Karpas-422 (cell line): Measurements from ENCODE around the gene MOB3B. TPM values are rescaled to one million over a fixed set of nuclear protein-coding genes. Genes with fewer than 3 reads are reported as not detected.

Experiments used
- DNase-seq: peaks from one replicate; pipeline ENCODE4 v3.0.0-alpha.2; 2015
- H2AFZ ChIP-seq: fragments of 200-600 bp; sonication (generic); 2 replicates; pipeline ENCODE4 v1.6.1; 2014; ENCODE audit warnings: antibody characterized with exemption, low read length, mixed read lengths
- H3K27ac ChIP-seq: fragments of 200-600 bp; sonication (generic); 2 replicates; pipeline ENCODE4 v1.5.1; 2014; ENCODE audit warnings: mild to moderate bottlenecking, low read length, moderate library complexity
- H3K27me3 ChIP-seq: fragments of 200-600 bp; sonication (generic); 2 replicates; pipeline ENCODE4 v1.6.1; 2014; ENCODE audit warnings: low read length, mixed read lengths
- H3K36me3 ChIP-seq: fragments of 200-600 bp; sonication (generic); 2 replicates; pipeline ENCODE4 v1.6.1; 2014; ENCODE audit warnings: low read length, mixed read lengths; ENCODE audit not compliant: insufficient read depth
- H3K4me1 ChIP-seq: fragments of 200-600 bp; sonication (generic); 2 replicates; pipeline ENCODE4 v1.6.1; 2014; ENCODE audit warnings: mild to moderate bottlenecking, low read length, mixed read lengths
- H3K4me2 ChIP-seq: fragments of 200-600 bp; sonication (generic); 2 replicates; pipeline ENCODE4 v1.6.1; 2014; ENCODE audit warnings: low read length, low read depth, mild to moderate bottlenecking; ENCODE audit not compliant: poor library complexity, severe bottlenecking
- H3K4me3 ChIP-seq: fragments of 200-600 bp; sonication (generic); 2 replicates; pipeline ENCODE4 v1.5.1; 2014; ENCODE audit warnings: mild to moderate bottlenecking, antibody characterized with exemption, low read length, mixed read lengths
- H3K79me2 ChIP-seq: fragments of 200-600 bp; sonication (generic); 2 replicates; pipeline ENCODE4 v1.6.1; 2014; ENCODE audit warnings: mild to moderate bottlenecking, low read length, mixed read lengths
- H3K9ac ChIP-seq: fragments of 200-600 bp; sonication (generic); 2 replicates; pipeline ENCODE4 v1.6.0; 2014; ENCODE audit warnings: low read length
- H3K9me2 ChIP-seq: fragments of 200-600 bp; sonication (generic), shearing (Covaris generic); replicated peaks from 2 replicates; pipeline ENCODE4 v1.6.0; 2014; ENCODE audit warnings: mild to moderate bottlenecking, low read length, moderate library complexity; ENCODE audit not compliant: insufficient read depth
- H3K9me3 ChIP-seq: fragments of 300-700, 200-600 bp; sonication (generic); 2 replicates; pipeline ENCODE4 v1.6.1; 2014; ENCODE audit warnings: low read length, mixed read lengths
- H4K20me1 ChIP-seq: fragments of 200-600 bp; sonication (generic); 2 replicates; pipeline ENCODE4 v1.6.1; 2014; ENCODE audit warnings: mild to moderate bottlenecking, antibody characterized with exemption, low read length, low read depth; ENCODE audit not compliant: insufficient read depth
- total RNA-seq: library from RNA; depleted of rRNA; stranded (reverse); fragments of >200 nt; shearing (Covaris generic); gene quantifications from 2 replicates; pipeline ENCODE4 v1.2.3, GENCODE V29; 2014; ENCODE audit warnings: low replicate concordance

MOB3B gene
- total RNA-seq, 1 experiment from 2014 or later = 0.45 TPM

DNA sequence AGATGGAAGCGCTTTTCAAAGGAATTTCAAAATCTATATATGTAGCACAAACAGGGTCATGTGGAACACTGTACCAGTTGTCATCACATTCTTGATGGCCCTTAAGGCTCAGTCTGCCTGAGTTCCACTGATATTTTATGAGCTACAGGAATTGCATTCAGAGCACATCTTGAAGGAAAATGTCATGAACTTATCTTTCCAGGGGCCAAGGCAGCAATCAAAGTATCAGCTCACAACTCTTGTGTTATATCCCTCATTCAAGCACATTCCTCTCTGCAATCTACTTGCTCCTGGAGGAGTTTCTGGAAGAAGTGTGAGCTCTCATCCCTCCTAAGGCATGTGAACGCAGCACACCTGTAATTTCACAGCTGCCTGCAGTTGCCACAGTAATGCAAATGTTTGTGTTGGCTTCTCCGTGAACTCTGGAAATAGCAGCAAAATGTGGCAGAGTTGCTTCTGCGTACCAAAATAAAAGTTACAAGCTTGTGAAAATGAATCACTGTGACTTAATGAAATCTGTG, 143.0 kb downstream of the MOB3B start:
- H2AFZ ChIP-seq = no peak overlapping the region
- H3K79me2 ChIP-seq = no peaks in the 10 kb centered on the region
- H3K4me1 ChIP-seq = peaks cover 45% of the 10 kb centered on the region
- DNase-seq = no peak
- no peaks in the 10 kb centered on the region for H3K27me3 ChIP-seq
- H4K20me1 ChIP-seq = no peaks in the 10 kb centered on the region
- peak overlapping the region; percentile 48 for H3K4me2 ChIP-seq
- no peak overlapping the region for H3K9ac ChIP-seq
- H3K36me3 ChIP-seq = no peaks in the 10 kb centered on the region
- no peak overlapping the region for H3K27ac ChIP-seq
- H3K4me3 ChIP-seq = no peak overlapping the region
- no peaks in the 10 kb centered on the region for H3K9me3 ChIP-seq
- H3K9me2 ChIP-seq = no peaks in the 10 kb centered on the region

DNA sequence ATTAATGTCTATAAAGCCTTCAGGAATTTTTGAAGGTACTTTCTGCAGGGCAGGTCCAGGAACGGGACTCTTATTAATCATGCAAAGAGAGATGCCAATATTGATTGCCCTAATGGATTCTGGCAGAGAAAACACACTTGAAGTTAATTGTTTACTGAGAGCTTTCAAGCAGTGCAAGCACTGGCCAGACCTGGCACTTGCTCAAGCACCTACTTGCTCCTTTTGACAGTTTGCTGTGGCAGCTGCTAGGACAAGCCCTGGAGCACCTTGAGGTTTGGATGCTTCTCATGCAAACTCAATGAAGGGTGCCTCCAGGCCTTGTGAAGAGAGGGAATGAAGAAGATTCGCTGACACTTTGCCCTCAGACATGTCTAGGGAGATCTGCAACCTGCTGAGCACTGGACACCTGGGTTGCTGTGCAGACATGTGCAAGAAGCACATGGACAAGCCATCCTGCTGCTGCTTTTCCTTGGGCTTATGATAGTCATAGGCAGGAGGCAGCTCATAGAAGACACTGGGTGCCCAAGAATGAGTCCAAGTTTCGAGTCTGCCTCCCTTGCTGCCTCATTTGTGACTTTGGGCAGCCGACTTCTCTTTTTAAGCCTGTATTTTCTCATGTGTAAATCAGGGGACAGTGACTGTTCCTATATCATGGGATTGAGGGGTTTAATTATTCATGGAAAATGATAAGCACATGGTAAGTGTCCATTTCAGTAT, 143.8 kb downstream of the MOB3B start:
- no peaks in the 10 kb centered on the region for H4K20me1 ChIP-seq
- no peak overlapping the region for H3K9ac ChIP-seq
- H3K4me2 ChIP-seq = peak overlapping the region; percentile 48
- no peak overlapping the region for H3K4me3 ChIP-seq
- no peaks in the 10 kb centered on the region for H3K36me3 ChIP-seq
- no peak overlapping the region for H2AFZ ChIP-seq
- H3K9me2 ChIP-seq = no peaks in the 10 kb centered on the region
- H3K27me3 ChIP-seq = no peaks in the 10 kb centered on the region
- no peaks in the 10 kb centered on the region for H3K9me3 ChIP-seq
- no peak for DNase-seq
- H3K79me2 ChIP-seq = no peaks in the 10 kb centered on the region
- H3K4me1 ChIP-seq = peaks cover 45% of the 10 kb centered on the region
- no peak overlapping the region for H3K27ac ChIP-seq

DNA sequence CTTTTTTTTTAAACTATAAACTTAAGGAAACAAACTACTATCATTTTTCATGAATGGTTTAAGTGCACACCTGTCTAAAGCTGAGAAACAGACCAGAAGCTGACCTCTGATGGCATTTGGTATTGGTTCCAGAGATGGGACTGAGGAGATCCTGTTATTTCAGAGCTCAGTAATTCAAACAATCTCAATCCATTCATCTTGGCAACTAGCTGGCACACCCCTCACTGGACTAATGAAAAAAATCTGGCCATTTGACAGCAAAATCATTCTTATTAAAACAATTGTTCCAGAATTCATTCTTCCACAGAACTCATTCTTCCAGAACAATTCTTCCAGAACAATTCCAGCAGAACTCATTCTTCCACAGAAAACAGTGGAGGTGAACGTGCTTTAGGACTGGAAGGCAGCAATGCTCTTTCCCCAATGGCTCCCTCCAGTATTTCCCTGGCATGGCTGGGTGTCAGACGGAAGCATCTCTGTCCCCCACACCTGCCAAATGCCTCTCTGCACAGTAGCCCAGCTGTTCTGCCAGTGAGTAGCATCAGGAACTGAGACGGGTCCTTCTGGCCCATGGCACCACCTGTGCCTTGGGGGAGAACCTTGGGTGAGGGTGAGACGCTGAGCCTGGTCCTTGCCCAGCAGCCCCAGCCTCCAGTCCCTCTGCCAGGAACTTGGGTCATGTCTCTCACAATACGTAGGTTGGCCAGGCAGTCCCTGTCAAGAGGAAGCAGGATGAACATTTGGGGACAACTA, 145.2 kb downstream of the MOB3B start:
- H3K4me2 ChIP-seq = no peak overlapping the region
- no peaks in the 10 kb centered on the region for H3K9me2 ChIP-seq
- H4K20me1 ChIP-seq = no peaks in the 10 kb centered on the region
- DNase-seq = no peak
- H3K36me3 ChIP-seq = no peaks in the 10 kb centered on the region
- no peaks in the 10 kb centered on the region for H3K79me2 ChIP-seq
- no peak overlapping the region for H3K9ac ChIP-seq
- H3K4me1 ChIP-seq = peaks cover 46% of the 10 kb centered on the region
- no peaks in the 10 kb centered on the region for H3K9me3 ChIP-seq
- no peak overlapping the region for H3K4me3 ChIP-seq
- no peak overlapping the region for H3K27ac ChIP-seq
- H2AFZ ChIP-seq = no peak overlapping the region
- H3K27me3 ChIP-seq = no peaks in the 10 kb centered on the region

DNA sequence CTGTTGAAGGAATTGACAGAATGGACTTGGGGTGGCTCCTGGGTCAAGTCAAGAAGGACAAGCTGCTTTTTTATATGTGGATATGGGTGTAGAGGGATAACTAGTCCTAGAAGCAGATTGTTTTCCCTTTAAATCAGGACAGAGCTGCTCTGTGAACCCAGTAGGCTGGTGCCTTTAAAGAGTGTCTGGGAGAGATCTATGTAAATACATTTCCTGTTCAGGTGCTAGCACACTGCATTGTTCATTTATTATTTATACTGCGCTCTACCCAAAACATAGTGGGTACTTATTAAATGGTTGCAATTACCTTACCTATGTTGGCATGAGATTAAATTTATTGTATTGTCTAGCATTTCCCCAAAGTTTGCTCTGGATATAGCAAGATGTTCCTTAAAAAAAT, 146.1 kb downstream of the MOB3B start:
- Histone ChIP-seq H3K27ac (no peak overlapping the region), H3K9ac (no peak overlapping the region), H3K79me2 (no peaks in the 10 kb centered on the region), H3K36me3 (no peaks in the 10 kb centered on the region), H3K9me2 (no peaks in the 10 kb centered on the region), H3K4me1 (peaks cover 52% of the 10 kb centered on the region), H3K4me2 (no peak overlapping the region), H3K9me3 (no peaks in the 10 kb centered on the region), H2AFZ (no peak overlapping the region), H4K20me1 (no peaks in the 10 kb centered on the region), H3K4me3 (no peak overlapping the region), H3K27me3 (no peaks in the 10 kb centered on the region)
- no peak for DNase-seq

DNA sequence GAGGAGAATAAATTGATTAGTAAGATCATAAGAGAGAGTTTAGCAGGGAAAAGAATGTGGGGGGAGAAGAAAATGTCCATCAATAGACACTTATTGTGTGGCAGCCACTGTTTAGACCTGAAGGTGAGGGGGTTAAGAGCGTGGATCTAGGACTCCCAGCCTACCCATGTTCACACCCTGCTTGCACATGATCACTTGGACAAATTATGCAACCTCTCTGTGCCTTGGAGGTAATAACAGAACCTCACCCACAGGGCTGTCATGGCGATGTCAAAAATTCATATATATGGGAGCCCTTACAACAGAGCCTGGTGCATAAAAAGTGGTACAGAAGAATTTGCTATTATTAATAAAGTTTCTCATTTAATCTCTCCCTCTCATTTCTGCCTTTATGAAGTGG, 146.6 kb downstream of the MOB3B start:
- Histone ChIP-seq H3K4me3 (no peak overlapping the region), H3K9ac (no peak overlapping the region), H3K27me3 (no peaks in the 10 kb centered on the region), H3K4me1 (peaks cover 52% of the 10 kb centered on the region), H2AFZ (no peak overlapping the region), H3K9me2 (no peaks in the 10 kb centered on the region), H3K79me2 (no peaks in the 10 kb centered on the region), H3K36me3 (no peaks in the 10 kb centered on the region), H4K20me1 (no peaks in the 10 kb centered on the region), H3K4me2 (no peak overlapping the region), H3K9me3 (no peaks in the 10 kb centered on the region), H3K27ac (no peak overlapping the region)
- DNase-seq = no peak

DNA sequence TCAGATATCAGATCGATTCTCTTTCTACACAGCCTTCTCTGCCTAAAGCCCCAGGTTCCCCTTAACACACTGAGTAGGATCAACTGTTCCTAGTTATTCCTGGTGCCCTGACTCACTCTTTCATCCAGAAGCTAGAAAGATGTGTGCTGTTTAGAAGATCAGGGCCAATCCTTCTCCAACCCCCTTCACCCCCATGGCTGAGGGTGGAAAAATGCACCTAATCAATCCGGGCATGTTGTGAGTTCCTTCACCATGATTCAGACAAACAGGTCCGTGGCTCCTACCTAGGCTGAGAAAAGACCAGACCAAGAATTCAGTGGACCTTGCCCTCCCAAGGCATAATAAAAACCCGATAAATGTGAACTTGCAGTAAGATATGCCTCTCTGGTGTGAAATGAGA, 147.3 kb downstream of the MOB3B start:
- no peaks in the 10 kb centered on the region for H3K27me3 ChIP-seq
- H3K4me3 ChIP-seq = no peak overlapping the region
- H2AFZ ChIP-seq = no peak overlapping the region
- no peak overlapping the region for H3K4me2 ChIP-seq
- H3K27ac ChIP-seq = no peak overlapping the region
- no peak overlapping the region for H3K9ac ChIP-seq
- H3K4me1 ChIP-seq = peaks cover 52% of the 10 kb centered on the region
- H3K9me2 ChIP-seq = no peaks in the 10 kb centered on the region
- H3K9me3 ChIP-seq = no peaks in the 10 kb centered on the region
- H3K36me3 ChIP-seq = no peaks in the 10 kb centered on the region
- H3K79me2 ChIP-seq = no peaks in the 10 kb centered on the region
- no peak for DNase-seq
- no peaks in the 10 kb centered on the region for H4K20me1 ChIP-seq

DNA sequence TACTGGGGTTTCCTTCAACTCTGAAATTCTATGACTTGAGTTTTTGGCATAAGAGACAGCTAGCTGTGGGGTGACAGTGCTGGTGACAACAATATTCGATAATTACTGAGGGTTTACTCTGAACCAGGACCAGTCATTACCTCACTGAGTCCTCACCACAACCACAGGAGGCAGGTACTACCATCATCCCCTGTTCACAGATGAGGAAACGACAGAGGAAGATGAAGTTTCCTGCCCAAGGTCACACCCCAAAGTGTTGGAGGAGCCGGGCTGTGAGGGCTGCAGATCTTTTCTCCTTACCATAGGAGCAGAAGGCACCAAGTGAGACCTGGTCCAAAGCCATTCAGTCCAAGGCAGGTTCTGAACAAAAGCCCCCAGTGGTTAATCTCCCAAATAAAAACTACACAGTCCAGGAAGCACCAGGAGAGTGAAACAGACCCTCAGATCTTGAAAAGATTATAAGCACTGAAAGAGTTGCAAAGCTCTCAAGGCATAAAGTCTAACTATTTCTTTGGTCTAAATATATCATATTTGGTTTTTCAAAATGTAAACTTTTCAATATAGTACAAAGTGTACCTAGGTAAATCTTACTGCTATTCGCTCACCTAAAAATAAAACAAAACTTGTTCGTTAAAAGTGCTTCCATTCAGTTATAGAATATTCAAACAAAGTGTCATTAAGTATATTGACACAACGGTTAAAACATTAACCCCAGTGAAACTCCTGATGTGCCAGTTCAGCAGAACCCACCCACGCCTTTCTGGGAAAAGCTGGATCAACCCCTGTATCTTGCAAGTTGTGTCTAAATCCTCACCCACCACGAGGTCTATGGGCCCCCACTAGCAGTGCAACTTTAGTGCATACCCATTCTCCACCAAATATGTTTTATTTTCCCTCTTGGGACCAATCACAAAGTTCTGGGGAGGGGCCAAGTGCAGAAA, 150.0 kb downstream of the MOB3B start:
- Histone ChIP-seq H3K9ac (no peak overlapping the region), H3K79me2 (no peaks in the 10 kb centered on the region), H3K4me2 (no peak overlapping the region), H3K4me1 (peaks cover 38% of the 10 kb centered on the region), H3K36me3 (no peaks in the 10 kb centered on the region), H3K9me3 (no peaks in the 10 kb centered on the region), H3K27me3 (no peaks in the 10 kb centered on the region), H3K9me2 (no peaks in the 10 kb centered on the region), H4K20me1 (no peaks in the 10 kb centered on the region), H3K27ac (no peak overlapping the region), H3K4me3 (no peak overlapping the region), H2AFZ (no peak overlapping the region)
- no peak for DNase-seq
